ENCODE data around the gene PCMT1.
"Not testable (repeated sequence)": the region's sequence is repeated elsewhere in the genome, so short reads cannot be mapped to it uniquely, and the experiment has no call there.

- not testable (repeated sequence) for TF ChIP-seq RAD21 (IDR thresholded peaks at IDR 0.05; ENCODE audit: low read length); POLR2A (IDR thresholded peaks at IDR 0.05; ENCODE audit: low read depth, low read length); CTCF (conservative IDR thresholded peaks at IDR 0.05; ENCODE audit: low read depth, low read length); ELK1 (IDR thresholded peaks at IDR 0.05; ENCODE audit: borderline replicate concordance, low read depth, low read length); SMC3 (IDR thresholded peaks at IDR 0.05; ENCODE audit: low read depth, low read length); MXI1 (IDR thresholded peaks at IDR 0.05; ENCODE audit: borderline replicate concordance, low read depth, low read length)
Observed at GRCh38 chr6:149753374-149753637, 3.8 kb downstream of the PCMT1 start.
